ENCODE results near the gene CYTL1.

DNA sequence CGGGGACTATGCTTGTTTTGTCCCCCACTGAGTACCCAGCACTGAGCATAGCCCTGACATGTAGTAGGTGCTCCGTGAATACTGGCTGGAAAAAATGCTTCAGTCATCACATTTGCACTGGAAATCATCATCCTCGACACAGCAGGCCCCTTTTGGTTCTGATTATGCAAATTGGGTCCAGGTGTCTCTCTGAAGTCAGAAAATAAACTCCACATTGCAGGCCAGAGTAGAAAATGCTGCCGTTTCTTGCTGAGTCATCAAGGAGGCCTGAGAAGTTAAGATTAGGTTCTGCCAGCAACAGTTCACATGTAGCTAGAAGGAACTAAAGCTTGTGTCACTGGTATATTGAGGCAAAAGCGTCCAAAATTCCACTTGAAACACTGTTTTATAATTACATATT, 17.0 kb upstream of the CYTL1 start:
- TF ChIP-seq, protein P1, sequence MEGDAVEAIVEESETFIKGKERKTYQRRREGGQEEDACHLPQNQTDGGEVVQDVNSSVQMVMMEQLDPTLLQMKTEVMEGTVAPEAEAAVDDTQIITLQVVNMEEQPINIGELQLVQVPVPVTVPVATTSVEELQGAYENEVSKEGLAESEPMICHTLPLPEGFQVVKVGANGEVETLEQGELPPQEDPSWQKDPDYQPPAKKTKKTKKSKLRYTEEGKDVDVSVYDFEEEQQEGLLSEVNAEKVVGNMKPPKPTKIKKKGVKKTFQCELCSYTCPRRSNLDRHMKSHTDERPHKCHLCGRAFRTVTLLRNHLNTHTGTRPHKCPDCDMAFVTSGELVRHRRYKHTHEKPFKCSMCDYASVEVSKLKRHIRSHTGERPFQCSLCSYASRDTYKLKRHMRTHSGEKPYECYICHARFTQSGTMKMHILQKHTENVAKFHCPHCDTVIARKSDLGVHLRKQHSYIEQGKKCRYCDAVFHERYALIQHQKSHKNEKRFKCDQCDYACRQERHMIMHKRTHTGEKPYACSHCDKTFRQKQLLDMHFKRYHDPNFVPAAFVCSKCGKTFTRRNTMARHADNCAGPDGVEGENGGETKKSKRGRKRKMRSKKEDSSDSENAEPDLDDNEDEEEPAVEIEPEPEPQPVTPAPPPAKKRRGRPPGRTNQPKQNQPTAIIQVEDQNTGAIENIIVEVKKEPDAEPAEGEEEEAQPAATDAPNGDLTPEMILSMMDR (IDR thresholded peaks at IDR 0.05): no peak
- no peak for TF ChIP-seq POLR2A (IDR thresholded peaks at IDR 0.05)

Data from uterus (tissue), 2 donors.